ENCODE data around the gene ACTMAP.
"Not testable (repeated sequence)": the region's sequence is repeated elsewhere in the genome, so short reads cannot be mapped to it uniquely, and the experiment has no call there.

DNA sequence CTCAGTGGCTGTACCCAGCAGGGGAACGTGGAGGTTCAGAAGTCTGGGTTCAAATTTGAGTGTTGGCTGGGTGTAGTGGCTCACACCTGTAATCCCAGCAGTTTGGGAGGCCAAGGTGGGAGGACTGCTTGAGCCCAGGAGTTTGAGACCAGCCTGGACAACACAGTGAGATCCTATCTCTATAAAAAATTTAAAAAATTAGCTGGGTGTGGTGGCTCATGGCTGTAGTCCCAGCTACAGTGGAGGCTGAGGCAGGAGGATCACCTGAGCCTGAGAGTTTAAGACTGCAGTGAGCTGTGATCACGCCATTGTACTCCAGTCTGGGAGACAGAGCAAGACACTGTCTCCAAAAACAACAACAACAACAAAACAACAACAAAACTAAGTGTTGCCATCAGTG lies 33.9 kb upstream of the ACTMAP start:
- not testable (repeated sequence) for TF ChIP-seq POLR2A (IDR thresholded peaks at IDR 0.05; ENCODE audit: borderline replicate concordance, extremely low read depth, insufficient read depth, insufficient read length); CEBPB (IDR thresholded peaks at IDR 0.05; ENCODE audit: low read depth); FOSL1 (IDR thresholded peaks at IDR 0.05; ENCODE audit: low read depth)
- TF ChIP-seq, protein P1, sequence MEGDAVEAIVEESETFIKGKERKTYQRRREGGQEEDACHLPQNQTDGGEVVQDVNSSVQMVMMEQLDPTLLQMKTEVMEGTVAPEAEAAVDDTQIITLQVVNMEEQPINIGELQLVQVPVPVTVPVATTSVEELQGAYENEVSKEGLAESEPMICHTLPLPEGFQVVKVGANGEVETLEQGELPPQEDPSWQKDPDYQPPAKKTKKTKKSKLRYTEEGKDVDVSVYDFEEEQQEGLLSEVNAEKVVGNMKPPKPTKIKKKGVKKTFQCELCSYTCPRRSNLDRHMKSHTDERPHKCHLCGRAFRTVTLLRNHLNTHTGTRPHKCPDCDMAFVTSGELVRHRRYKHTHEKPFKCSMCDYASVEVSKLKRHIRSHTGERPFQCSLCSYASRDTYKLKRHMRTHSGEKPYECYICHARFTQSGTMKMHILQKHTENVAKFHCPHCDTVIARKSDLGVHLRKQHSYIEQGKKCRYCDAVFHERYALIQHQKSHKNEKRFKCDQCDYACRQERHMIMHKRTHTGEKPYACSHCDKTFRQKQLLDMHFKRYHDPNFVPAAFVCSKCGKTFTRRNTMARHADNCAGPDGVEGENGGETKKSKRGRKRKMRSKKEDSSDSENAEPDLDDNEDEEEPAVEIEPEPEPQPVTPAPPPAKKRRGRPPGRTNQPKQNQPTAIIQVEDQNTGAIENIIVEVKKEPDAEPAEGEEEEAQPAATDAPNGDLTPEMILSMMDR (IDR thresholded peaks at IDR 0.05 in 2 of 3, conservative IDR thresholded peaks at IDR 0.05 in 1 of 3; ENCODE audit: borderline replicate concordance in 1 of 3, insufficient read depth in 1 of 3, low read depth in 2 of 3, low read length in 2 of 3), result not testable (repeated sequence)
- TF ChIP-seq, protein P2, sequence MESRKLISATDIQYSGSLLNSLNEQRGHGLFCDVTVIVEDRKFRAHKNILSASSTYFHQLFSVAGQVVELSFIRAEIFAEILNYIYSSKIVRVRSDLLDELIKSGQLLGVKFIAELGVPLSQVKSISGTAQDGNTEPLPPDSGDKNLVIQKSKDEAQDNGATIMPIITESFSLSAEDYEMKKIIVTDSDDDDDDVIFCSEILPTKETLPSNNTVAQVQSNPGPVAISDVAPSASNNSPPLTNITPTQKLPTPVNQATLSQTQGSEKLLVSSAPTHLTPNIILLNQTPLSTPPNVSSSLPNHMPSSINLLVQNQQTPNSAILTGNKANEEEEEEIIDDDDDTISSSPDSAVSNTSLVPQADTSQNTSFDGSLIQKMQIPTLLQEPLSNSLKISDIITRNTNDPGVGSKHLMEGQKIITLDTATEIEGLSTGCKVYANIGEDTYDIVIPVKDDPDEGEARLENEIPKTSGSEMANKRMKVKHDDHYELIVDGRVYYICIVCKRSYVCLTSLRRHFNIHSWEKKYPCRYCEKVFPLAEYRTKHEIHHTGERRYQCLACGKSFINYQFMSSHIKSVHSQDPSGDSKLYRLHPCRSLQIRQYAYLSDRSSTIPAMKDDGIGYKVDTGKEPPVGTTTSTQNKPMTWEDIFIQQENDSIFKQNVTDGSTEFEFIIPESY (IDR thresholded peaks at IDR 0.05; ENCODE audit: extremely low read depth, insufficient replicate concordance, low read length), result not testable (repeated sequence)
